SK-N-SH (cell line): ENCODE results near the gene VWF. TPM values are rescaled to one million over a fixed set of nuclear protein-coding genes. Genes with fewer than 3 reads are reported as not detected.
A peak's percentile ranks its signal among the peaks of the same experiment; 100 is the strongest.

ENCODE experiments used
- CTCF ChIA-PET: fragments of 300-600, 350-600 bp; formaldehyde crosslinking; extraction: SDS; loops from one replicate; lab custom pipeline; 2021; lab: Yijun Ruan, JAX
- POLR2A ChIA-PET: fragments of 350-600 bp; sonication (Branson Sonifier 250); formaldehyde crosslinking; extraction: SDS; loops from one replicate; lab custom pipeline; 2020; ENCODE audit warnings: antibody characterized with exemption, inconsistent platforms; lab: Yijun Ruan, JAX
- DNase-seq: peaks from one replicate; pipeline ENCODE4 v3.0.0; 2012
- H2AFZ ChIP-seq: fragments of 200-600 bp; sonication (generic); 2 replicates; pipeline ENCODE4 v1.8.1; 2016; ENCODE audit warnings: antibody characterized with exemption, mild to moderate bottlenecking, low read depth
- H3F3A ChIP-seq: fragments of 200-600 bp; sonication (generic); replicated peaks from 2 replicates; pipeline ENCODE3; 2016; ENCODE audit warnings: antibody characterized with exemption, mild to moderate bottlenecking; ENCODE audit not compliant: insufficient read depth
- H3K27ac ChIP-seq, 2 experiments: fragments of 200-500 bp in 1 of 2; fragments of 200-600 bp in 1 of 2; sonication (Bioruptor generic) in 1 of 2; sonication (generic), shearing (Covaris generic) in 1 of 2; 2 replicates each; pipeline versions ENCODE4 v1.5.1 to v1.6.1; 2014 to 2016; ENCODE audit warnings: low read depth in 2 of 2, inconsistent platforms in 1 of 2, low read length in 1 of 2, mild to moderate bottlenecking in 1 of 2, mixed read lengths in 1 of 2
- H3K27me3 ChIP-seq: fragments of 200-600 bp; sonication (generic), shearing (Covaris generic); 2 replicates; pipeline ENCODE4 v1.6.1; 2016; ENCODE audit warnings: mixed run types; ENCODE audit not compliant: insufficient read depth
- H3K36me3 ChIP-seq, 2 experiments: fragments of 200-500 bp in 1 of 2; fragments of 200-600 bp in 1 of 2; sonication (Bioruptor generic) in 1 of 2; sonication (generic) in 1 of 2; replicated peaks in 1 of 2; 2 replicates each; pipeline versions ENCODE3 to v1.5.1; 2014 to 2016; ENCODE audit warnings: low read length in 1 of 2, mild to moderate bottlenecking in 1 of 2; ENCODE audit not compliant: insufficient read depth in 2 of 2, control insufficient read depth in 1 of 2
- H3K4me1 ChIP-seq, 2 experiments: fragments of 200-500 bp in 1 of 2; fragments of 200-600 bp in 1 of 2; sonication (Bioruptor generic) in 1 of 2; sonication (generic), shearing (Covaris generic) in 1 of 2; 2 replicates each; pipeline versions ENCODE4 v1.5.1 to v1.6.1; 2014 to 2016; ENCODE audit warnings: low read depth in 1 of 2, low read length in 1 of 2, mixed run types in 1 of 2; ENCODE audit not compliant: insufficient read depth in 2 of 2, control insufficient read depth in 1 of 2
- H3K4me2 ChIP-seq: fragments of 200-600 bp; sonication (generic), shearing (Covaris generic); 2 replicates; pipeline ENCODE4 v1.6.1; 2017; ENCODE audit warnings: mixed run types
- H3K4me3 ChIP-seq, 2 experiments: fragments of 200-500 bp in 1 of 2; fragments of 200-600 bp in 1 of 2; sonication (Bioruptor generic) in 1 of 2; sonication (generic), shearing (Covaris generic) in 1 of 2; 2 replicates each; pipeline versions ENCODE4 v1.5.1 to v1.8.1; 2014 to 2016; ENCODE audit warnings: low read depth in 2 of 2, inconsistent platforms in 1 of 2, low read length in 1 of 2, mild to moderate bottlenecking in 1 of 2, mixed read lengths in 1 of 2, moderate library complexity in 1 of 2
- H3K79me2 ChIP-seq: fragments of 200-600 bp; sonication (generic); 2 replicates; pipeline ENCODE4 v1.8.1; 2017; ENCODE audit warnings: mild to moderate bottlenecking; ENCODE audit not compliant: insufficient read depth
- H3K9ac ChIP-seq: fragments of 200-600 bp; sonication (generic); 2 replicates; pipeline ENCODE4 v1.6.1; 2017; ENCODE audit warnings: mixed run types
- H3K9me2 ChIP-seq: fragments of 200-600 bp; sonication (generic); 2 replicates; pipeline ENCODE4 v1.6.1; 2017; ENCODE audit warnings: mixed run types
- H3K9me3 ChIP-seq: fragments of 200-600 bp; sonication (generic); 2 replicates; pipeline ENCODE4 v1.6.1; 2017; ENCODE audit warnings: mixed run types, mild to moderate bottlenecking, moderate library complexity
- H4K20me1 ChIP-seq: fragments of 200-600 bp; sonication (generic); 2 replicates; pipeline ENCODE4 v1.6.1; 2017; ENCODE audit warnings: mild to moderate bottlenecking, mixed run types; ENCODE audit not compliant: insufficient read depth
- CHD2 ChIP-seq: fragments of 150-350 bp; IDR thresholded peaks from 2 replicates; pipeline ENCODE4 v1.6.1; 2018; ENCODE audit warnings: low read length; ENCODE audit not compliant: partially characterized antibody
- FOSL2 ChIP-seq: IDR thresholded peaks from 2 replicates; pipeline ENCODE4 v1.4.0; 2012; ENCODE audit warnings: low read depth, mild to moderate bottlenecking, moderate library complexity, borderline replicate concordance
- FOXJ3 ChIP-seq: sonication (generic); formaldehyde crosslinking; IDR thresholded peaks from 2 replicates; pipeline ENCODE4 v1.5.1; 2020; ENCODE audit warnings: mild to moderate bottlenecking, missing genetic modification reagents
- GABPA ChIP-seq: IDR thresholded peaks from 2 replicates; pipeline ENCODE4 v1.4.0; 2012; ENCODE audit warnings: low read depth, mild to moderate bottlenecking
- MXI1 ChIP-seq: IDR thresholded peaks from 2 replicates; pipeline ENCODE4 v1.6.1; 2012; ENCODE audit warnings: mild to moderate bottlenecking, low read depth, low read length, improper control_type of control experiment
- RCOR1 ChIP-seq: fragments of 150-350 bp; IDR thresholded peaks from 2 replicates; pipeline ENCODE4 v1.6.1; 2017; ENCODE audit warnings: antibody characterized with exemption, low read length
- REST ChIP-seq: IDR thresholded peaks from 2 replicates; pipeline ENCODE4 v1.6.1; 2012; ENCODE audit warnings: mild to moderate bottlenecking, low read depth, low read length, moderate library complexity
- RFX5 ChIP-seq: IDR thresholded peaks from 2 replicates; pipeline ENCODE4 v1.6.1; 2012; ENCODE audit warnings: mild to moderate bottlenecking, improper control_type of control experiment, low read length
- RXRA ChIP-seq: IDR thresholded peaks from 2 replicates; pipeline ENCODE4 v1.4.0; 2012; ENCODE audit warnings: low read depth, mild to moderate bottlenecking, borderline replicate concordance
- TAF1 ChIP-seq: IDR thresholded peaks from 2 replicates; pipeline ENCODE4 v1.6.1; 2012; ENCODE audit warnings: low read depth, mild to moderate bottlenecking, low read length, moderate library complexity, borderline replicate concordance
- TCF12 ChIP-seq: IDR thresholded peaks from 2 replicates; pipeline ENCODE4 v1.4.0; 2012
- USF1 ChIP-seq: IDR thresholded peaks from 2 replicates; pipeline ENCODE4 v1.4.0; 2012; ENCODE audit warnings: low read depth, borderline replicate concordance
- ZBTB33 ChIP-seq: IDR thresholded peaks from 2 replicates; pipeline ENCODE4 v1.4.0; 2012; ENCODE audit warnings: low read depth, borderline replicate concordance
- WGBS: methylation state at CpG from one replicate; pipeline ENCODE4 v1.1.6; 2017; ENCODE audit warnings: low lambda C conversion rate; 5-methylcytosine and 5-hydroxymethylcytosine counted together
- polyA plus RNA-seq, 3 experiments: library from polyadenylated mRNA; depleted of rRNA; stranded (reverse); fragments of >200 nt; gene quantifications; 2 replicates each; pipeline ENCODE4 v1.2.3, GENCODE V29; 2012
- TF ChIP-seq, protein P1 (sequence below): IDR thresholded peaks from 2 replicates; pipeline ENCODE4 v1.4.0; 2012; ENCODE audit warnings: low read depth
- TF ChIP-seq, protein P2 (sequence below): fragments of 150-350 bp; IDR thresholded peaks from 2 replicates; pipeline ENCODE4 v1.6.1; 2016; ENCODE audit warnings: mild to moderate bottlenecking, low read depth, low read length

VWF gene
- polyA plus RNA-seq, 1 of the 3 experiments (the other 2 are of a cell fraction), result 0.12 TPM

- H3K9me3 ChIP-seq, result no peaks in the 10 kb centered on the region
- peak overlapping the region in 1 of 2 experiments; percentile 12; a peak in 1 of 4 replicates for H3K27ac ChIP-seq
- POLR2A ChIA-PET, result no interaction called here
- no peaks in the 10 kb centered on the region for H4K20me1 ChIP-seq
- CTCF ChIA-PET, result no interaction called here
- no peak overlapping the region for H3K4me3 ChIP-seq
- H3K36me3 ChIP-seq, result no peaks in the 10 kb centered on the region
- DNase-seq, result no peak
- H3K4me1 ChIP-seq, result peaks cover 0 to 28% of the 10 kb centered on the region in 2 experiments; a peak in 2 of 4 replicates
- H3K9ac ChIP-seq, result no peak overlapping the region
- no peak overlapping the region for H3K4me2 ChIP-seq
- H3K27me3 ChIP-seq, result no peaks in the 10 kb centered on the region
- H3K79me2 ChIP-seq, result no peaks in the 10 kb centered on the region
- H3F3A ChIP-seq, result no peaks in the 10 kb centered on the region
- TF ChIP-seq RXRA (no peak), RFX5 (no peak), CHD2 (no peak), TCF12 (no peak), TAF1 (no peak), ZBTB33 (no peak), FOXJ3 (CRISPR knock-in tag) (no peak), REST (no peak)
- 87% methylated on average over 6 of the region's 6 CpGs for WGBS
- H2AFZ ChIP-seq, result 0 out of 2 replicates have a peak overlapping the region, but pooled peaks have one; percentile 35
- H3K9me2 ChIP-seq, result no peaks in the 10 kb centered on the region
Observed at GRCh38 chr12:6115389-6115788, 9.1 kb downstream of the VWF start.

GRCh38 chr12:6114476-6114870 lies 10.0 kb downstream of the VWF start:
- CTCF ChIA-PET, result interaction anchor here (0.6 kb wide), 1 partner anchor 54 kb away, joined by 3 read pairs; no protein-coding TSS in a partner anchor
- Histone ChIP-seq H2AFZ (no peak overlapping the region), H3F3A (no peaks in the 10 kb centered on the region), H3K4me2 (no peak overlapping the region), H3K9ac (no peak overlapping the region), H3K79me2 (no peaks in the 10 kb centered on the region), H4K20me1 (no peaks in the 10 kb centered on the region), H3K4me1 (peaks cover 0 to 28% of the 10 kb centered on the region in 2 experiments; a peak in 2 of 4 replicates), H3K4me3 (no peak overlapping the region), H3K36me3 (no peaks in the 10 kb centered on the region), H3K27ac (peak overlapping the region in 1 of 2 experiments; percentile 85; a peak in 1 of 4 replicates), H3K9me2 (no peaks in the 10 kb centered on the region), H3K9me3 (no peaks in the 10 kb centered on the region), H3K27me3 (no peaks in the 10 kb centered on the region)
- POLR2A ChIA-PET, result interaction anchor here (0.5 kb wide), 1 partner anchor 35 kb away, joined by 3 read pairs; no protein-coding TSS in a partner anchor
- TF ChIP-seq USF1, result no peak
- no peak for TF ChIP-seq RFX5
- TF ChIP-seq RCOR1, result no peak
- TF ChIP-seq, protein P1, sequence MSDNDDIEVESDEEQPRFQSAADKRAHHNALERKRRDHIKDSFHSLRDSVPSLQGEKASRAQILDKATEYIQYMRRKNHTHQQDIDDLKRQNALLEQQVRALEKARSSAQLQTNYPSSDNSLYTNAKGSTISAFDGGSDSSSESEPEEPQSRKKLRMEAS, result no peak
- no peak for TF ChIP-seq FOXJ3 (CRISPR knock-in tag)
- TF ChIP-seq, protein P2, sequence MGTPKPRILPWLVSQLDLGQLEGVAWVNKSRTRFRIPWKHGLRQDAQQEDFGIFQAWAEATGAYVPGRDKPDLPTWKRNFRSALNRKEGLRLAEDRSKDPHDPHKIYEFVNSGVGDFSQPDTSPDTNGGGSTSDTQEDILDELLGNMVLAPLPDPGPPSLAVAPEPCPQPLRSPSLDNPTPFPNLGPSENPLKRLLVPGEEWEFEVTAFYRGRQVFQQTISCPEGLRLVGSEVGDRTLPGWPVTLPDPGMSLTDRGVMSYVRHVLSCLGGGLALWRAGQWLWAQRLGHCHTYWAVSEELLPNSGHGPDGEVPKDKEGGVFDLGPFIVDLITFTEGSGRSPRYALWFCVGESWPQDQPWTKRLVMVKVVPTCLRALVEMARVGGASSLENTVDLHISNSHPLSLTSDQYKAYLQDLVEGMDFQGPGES, result no peak
- no peak for TF ChIP-seq MXI1
- TF ChIP-seq GABPA, result no peak
- no peak for TF ChIP-seq RXRA
- TF ChIP-seq CHD2, result no peak
- TF ChIP-seq FOSL2, result no peak
- WGBS, result 93% methylated on average over 3 of the region's 6 CpGs
- DNase-seq, result no peak
